ENCODE results near the gene DHX36.

DHX36 gene

GRCh38 chr3:154316974-154317767, 7.1 kb downstream of the DHX36 start:
- TF ChIP-seq ZNF292 (tag by site-specific recombination; IDR thresholded peaks at IDR 0.05; ENCODE audit: borderline replicate concordance, low read depth) (no peak), KLF7 (tag by site-specific recombination; IDR thresholded peaks at IDR 0.05; ENCODE audit: borderline replicate concordance) (no peak), ZNF629 (tag by site-specific recombination; IDR thresholded peaks at IDR 0.05) (no peak), BCL11B (tag by site-specific recombination; IDR thresholded peaks at IDR 0.05; ENCODE audit: low read depth) (no peak), ZNF473 (tag by site-specific recombination; IDR thresholded peaks at IDR 0.05) (no peak), ZNF146 (tag by site-specific recombination; IDR thresholded peaks at IDR 0.05) (no peak), ZNF148 (tag by site-specific recombination; IDR thresholded peaks at IDR 0.05; ENCODE audit: borderline replicate concordance) (no peak), WT1 (tag by site-specific recombination; IDR thresholded peaks at IDR 0.05) (no peak)
- CTCF ChIA-PET = interaction anchor here (0.6 kb wide), 1 partner anchor 640 kb away, joined by 4 read pairs; no protein-coding TSS in a partner anchor
- no peaks in the 10 kb centered on the region for H3K4me1 ChIP-seq (ENCODE audit: control insufficient read depth, insufficient read depth, low read length)
- no peak overlapping the region for H3K27ac ChIP-seq (ENCODE audit: extremely low read depth, low read depth, low read length)
- H3K9me3 ChIP-seq (ENCODE audit: control insufficient read depth, insufficient read depth, low read depth, low read length) = no peaks in the 10 kb centered on the region
- no peak overlapping the region for H3K4me3 ChIP-seq (ENCODE audit: low read depth, low read length)
- H3K36me3 ChIP-seq (ENCODE audit: control insufficient read depth in 2 of 2, insufficient read depth in 1 of 2, low read length in 2 of 2) = peaks cover 10 to 45% of the 10 kb centered on the region in 2 experiments; a peak in 2 of 3 replicates
- POLR2A ChIA-PET = no interaction called here

GRCh38 chr3:154314152-154314551, 10.1 kb downstream of the DHX36 start:
- CTCF ChIA-PET = interaction anchor here (0.9 to 1.0 kb wide), 2 partner anchors 32 to 50 kb away, joined by 3 read pairs; no protein-coding TSS in a partner anchor
- TF ChIP-seq ZNF488 (tag by site-specific recombination; IDR thresholded peaks at IDR 0.05) (no peak), ZNF23 (tag by site-specific recombination; IDR thresholded peaks at IDR 0.05; ENCODE audit: borderline replicate concordance) (no peak), ZBTB26 (tag by site-specific recombination; optimal IDR thresholded peaks at IDR 0.05) (no peak), ZNF555 (tag by site-specific recombination; conservative IDR thresholded peaks at IDR 0.05) (no peak), ZNF580 (tag by site-specific recombination; IDR thresholded peaks at IDR 0.05) (no peak), ZNF518A (tag by site-specific recombination; conservative IDR thresholded peaks at IDR 0.05; ENCODE audit: low read depth) (no peak), OSR2 (tag by site-specific recombination; IDR thresholded peaks at IDR 0.05) (no peak), ZNF513 (tag by site-specific recombination; IDR thresholded peaks at IDR 0.05) (no peak), GLI2 (tag by site-specific recombination; IDR thresholded peaks at IDR 0.05; ENCODE audit: borderline replicate concordance, low read depth) (no peak), ZNF26 (tag by site-specific recombination; IDR thresholded peaks at IDR 0.05) (no peak), ZNF266 (tag by site-specific recombination; IDR thresholded peaks at IDR 0.05; ENCODE audit: low read depth) (no peak), ZNF202 (tag by site-specific recombination; IDR thresholded peaks at IDR 0.05; ENCODE audit: borderline replicate concordance) (no peak)

More at GRCh38 chr3:154314152-154314551, 10.1 kb downstream of the DHX36 start:
- Histone ChIP-seq H3K27ac (ENCODE audit: extremely low read depth, low read depth, low read length) (no peak overlapping the region), H3K4me3 (ENCODE audit: low read depth, low read length) (no peak overlapping the region), H3K4me1 (ENCODE audit: control insufficient read depth, insufficient read depth, low read length) (no peaks in the 10 kb centered on the region), H3K9me3 (ENCODE audit: control insufficient read depth, insufficient read depth, low read depth, low read length) (no peaks in the 10 kb centered on the region), H3K36me3 (ENCODE audit: control insufficient read depth in 2 of 2, insufficient read depth in 1 of 2, low read length in 2 of 2) (peaks cover 15 to 50% of the 10 kb centered on the region in 2 experiments; a peak in 2 of 3 replicates)
- POLR2A ChIA-PET = no interaction called here

All from HEK293 (cell line).